CD4-positive, alpha-beta T cell treated with Interleukin-21 for 1 hour (primary cell): Measurements from ENCODE around the gene ADGRV1.
"Not testable (repeated sequence)": the region's sequence is repeated elsewhere in the genome, so short reads cannot be mapped to it uniquely, and the experiment has no call there.

ENCODE experiments used
- DNase-seq: peaks from one replicate; pipeline ENCODE4 v3.0.0-alpha.2; 2020

The ADGRV1 gene

DNA sequence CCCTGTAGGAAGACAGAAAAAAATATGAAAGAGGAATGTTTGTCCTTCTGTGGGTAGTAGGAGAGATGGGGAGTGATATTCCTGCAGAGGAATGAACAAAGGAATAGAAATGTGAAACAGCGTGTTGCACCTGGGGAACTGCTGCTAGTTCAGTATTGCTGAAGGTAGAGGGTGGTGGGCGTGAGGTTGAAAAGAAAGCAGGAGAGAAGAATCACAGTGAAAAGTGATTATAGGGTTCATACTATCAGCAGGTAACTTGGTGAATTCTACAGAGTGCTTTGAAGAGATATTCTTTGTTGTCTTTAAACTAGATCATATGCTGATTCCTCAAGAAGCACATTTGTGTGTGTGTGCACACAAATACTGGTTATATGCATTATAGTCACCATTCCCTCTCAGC is 95.6 kb downstream of the ADGRV1 start:
- no peak for DNase-seq

DNA sequence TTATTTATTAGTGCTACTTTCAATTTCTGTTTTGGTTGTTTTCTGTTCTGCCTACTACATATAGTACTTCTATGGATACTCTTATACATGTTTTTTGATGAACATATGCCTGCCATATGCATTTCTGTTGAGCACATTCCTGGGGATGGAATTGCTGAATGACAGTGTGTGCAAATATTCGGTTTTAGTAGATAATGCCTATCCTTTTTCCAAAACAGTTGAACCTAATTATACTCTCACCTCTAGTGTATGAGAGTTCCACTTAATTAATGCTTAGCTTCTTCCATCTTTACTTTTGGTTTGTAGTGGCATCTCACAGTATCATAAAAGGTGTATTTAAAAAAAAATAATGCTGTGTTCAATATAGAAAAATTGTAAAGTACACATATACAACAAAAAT is 96.8 kb downstream of the ADGRV1 start:
- DNase-seq, result no peak

DNA sequence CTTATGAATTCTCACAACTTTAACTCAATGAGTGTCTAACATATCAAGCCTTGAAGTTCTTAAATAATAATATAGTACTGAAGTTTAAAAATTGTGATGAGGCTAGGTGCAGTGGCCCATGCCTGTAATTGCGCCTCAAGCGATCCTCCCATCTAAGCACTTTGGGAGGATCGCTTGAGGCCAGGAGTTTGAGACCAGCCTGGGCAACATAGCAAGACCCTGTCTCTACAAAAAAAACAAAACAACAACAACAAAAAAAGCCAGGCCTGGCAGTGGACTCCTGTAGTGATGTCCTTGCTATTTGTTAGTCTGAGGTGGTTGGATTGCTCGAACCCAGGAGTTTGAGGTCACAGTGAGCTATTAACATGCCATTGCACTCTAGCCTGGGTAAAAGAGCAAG is 98.4 kb downstream of the ADGRV1 start:
- no peak for DNase-seq

DNA sequence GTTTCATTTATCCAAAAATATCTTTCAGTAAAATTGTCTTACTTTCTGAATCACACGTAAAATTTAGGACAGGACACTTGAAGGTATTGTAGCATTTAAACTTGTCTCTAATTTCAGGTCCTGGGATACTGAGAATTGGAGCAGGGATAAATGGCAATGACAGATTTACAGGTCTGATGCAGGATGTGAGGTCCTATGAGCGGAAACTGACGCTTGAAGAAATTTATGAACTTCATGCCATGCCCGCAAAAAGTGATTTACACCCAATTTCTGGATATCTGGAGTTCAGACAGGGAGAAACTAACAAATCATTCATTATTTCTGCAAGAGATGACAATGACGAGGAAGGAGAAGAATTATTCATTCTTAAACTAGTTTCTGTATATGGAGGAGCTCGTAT is 99.2 kb downstream of the ADGRV1 start:
- no peak for DNase-seq

DNA sequence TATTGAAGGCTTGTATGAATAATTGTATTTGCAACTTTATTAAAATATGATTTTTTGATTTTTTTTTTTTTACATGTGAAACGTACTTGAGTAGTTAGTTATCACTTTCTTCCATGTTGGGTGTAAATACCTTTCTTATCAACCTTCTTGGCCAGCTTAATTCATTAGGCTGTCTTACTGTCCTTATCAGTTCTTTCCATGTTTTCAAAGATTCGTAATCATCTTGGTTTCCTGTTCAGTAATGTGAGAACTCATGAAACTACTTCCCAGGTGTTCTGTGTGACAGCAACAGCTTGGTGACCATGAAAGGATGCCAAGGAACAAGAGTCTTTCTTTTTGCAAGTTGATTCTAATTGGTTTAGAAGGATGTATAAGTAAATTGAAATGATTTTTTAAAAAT is 100.0 kb downstream of the ADGRV1 start:
- DNase-seq, result no peak

DNA sequence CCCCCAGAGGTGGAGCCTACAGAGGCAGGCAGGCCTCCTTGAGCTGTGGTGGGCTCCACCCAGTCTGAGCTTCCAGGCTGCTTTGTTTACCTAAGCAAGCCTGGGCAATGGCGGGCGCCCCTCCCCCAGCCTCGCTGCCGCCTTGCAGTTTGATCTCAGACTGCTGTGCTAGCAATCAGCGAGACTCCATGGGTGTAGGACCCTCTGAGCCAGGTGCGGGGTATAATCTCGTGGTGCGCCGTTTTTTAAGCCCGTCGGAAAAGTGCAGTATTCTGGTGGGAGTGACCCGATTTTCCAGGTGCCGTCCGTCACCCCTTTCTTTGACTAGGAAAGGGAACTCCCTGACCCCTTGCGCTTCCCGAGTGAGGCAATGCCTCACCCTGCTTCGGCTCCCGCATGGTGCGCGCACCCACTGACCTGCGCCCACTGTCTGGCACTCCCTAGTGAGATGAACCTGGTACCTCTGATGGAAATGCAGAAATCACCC is 109.5 kb downstream of the ADGRV1 start:
- not testable (repeated sequence) for DNase-seq

DNA sequence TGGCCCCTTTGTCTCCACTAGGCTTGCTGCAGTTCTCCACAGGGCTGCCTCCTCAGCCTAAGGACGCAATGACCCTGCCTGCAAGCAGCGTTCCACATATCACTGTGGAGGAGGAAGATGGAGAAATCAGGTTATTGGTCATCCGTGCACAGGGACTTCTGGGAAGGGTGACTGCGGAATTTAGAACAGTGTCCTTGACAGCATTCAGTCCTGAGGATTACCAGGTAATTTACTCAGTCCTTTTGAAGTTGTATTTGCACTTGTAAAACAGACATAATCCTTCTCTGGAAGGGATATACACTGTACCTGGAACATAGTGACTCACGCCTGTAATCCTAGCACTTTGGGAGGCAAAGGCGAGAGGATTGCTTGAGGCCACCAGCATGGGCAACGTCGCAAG is 116.6 kb downstream of the ADGRV1 start:
- no peak for DNase-seq

DNA sequence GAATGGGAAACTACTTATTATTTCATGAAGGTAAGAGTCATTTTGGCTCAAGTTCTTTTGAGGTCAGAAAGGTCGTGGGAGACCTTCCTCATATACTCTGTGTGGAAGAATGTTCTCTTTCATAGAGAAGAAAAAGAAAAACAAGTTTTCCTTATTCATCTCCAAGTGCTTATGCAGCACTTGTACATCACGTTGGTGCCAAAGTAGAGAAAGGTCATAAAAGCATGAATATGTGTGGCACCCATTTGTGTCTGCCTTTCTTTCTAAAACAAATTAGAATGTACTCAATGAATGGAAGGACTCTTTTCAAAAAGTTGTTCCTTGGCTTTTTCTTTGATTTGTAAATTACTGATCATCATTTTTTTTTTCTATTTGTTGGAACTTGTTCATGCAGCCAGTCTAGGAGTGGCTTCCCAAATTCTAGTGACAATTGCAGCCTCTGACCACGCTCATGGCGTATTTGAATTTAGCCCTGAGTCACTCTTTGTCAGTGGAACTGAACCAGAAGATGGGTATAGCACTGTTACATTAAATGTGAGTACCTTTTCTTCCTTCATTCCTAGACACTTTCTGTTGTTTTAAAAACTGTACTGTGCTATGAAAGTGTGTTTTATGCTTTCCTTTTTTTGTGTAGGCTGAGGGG is 122.4 kb downstream of the ADGRV1 start:
- no peak for DNase-seq

DNA sequence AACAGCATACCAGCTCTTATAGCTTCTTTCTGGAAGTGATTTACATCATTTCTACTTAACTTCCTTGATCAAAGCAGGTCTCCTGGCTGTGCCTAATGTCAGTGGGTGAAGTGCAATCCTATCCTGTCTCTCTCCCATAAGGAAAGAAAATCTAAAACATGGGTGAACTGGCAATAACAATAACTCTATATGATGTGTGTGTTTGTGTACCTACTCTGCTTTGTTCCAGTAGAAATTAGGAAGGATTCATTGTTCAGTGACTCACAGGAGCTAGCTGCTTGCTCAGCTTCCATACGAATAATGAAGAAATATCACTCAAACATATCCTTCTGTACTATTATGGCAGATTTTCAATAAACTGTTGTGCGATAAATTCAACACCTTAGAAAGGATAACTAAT is 123.7 kb downstream of the ADGRV1 start:
- no peak for DNase-seq

DNA sequence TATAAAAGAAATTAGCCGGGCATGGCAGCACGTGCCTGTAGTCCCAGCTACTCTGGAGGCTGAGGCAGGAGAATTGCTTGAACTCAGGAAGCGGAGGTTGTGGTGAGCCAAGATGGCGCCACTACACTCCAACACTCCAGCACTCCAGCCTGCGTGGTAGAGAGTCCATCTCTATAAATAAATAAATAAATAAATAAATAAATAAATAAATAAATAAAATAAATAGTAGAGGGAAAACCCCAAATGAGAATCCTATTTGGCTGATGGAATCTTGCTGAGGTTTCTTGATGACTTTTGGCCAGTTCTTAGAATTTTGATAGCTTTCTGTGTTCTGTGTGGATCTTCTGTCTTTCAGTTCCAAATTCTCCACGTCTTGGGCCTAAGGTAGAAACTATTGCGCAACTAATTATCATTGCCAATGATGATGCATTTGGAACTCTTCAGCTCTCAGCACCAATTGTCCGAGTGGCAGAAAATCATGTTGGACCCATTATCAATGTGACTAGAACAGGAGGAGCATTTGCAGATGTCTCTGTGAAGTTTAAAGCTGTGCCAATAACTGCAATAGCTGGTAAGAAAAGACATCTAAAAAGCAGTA is 126.9 kb downstream of the ADGRV1 start:
- no peak for DNase-seq

DNA sequence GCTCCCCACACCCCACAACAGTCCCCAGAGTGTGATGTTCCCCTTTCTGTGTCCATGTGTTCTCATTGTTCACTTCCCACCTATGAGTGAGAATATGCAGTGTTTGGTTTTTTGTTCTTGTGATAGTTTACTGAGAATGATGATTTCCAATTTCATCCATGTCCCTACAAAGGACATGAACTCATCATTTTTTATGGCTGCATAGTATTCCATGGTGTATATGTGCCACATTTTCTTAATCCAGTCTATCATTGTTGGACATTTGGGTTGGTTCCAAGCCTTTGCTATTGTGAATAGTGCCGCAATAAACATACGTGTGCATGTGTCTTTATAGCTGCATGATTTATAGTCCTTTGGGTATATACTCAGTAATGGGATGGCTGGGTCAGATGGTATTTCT is 127.8 kb downstream of the ADGRV1 start:
- DNase-seq, result not testable (repeated sequence)

DNA sequence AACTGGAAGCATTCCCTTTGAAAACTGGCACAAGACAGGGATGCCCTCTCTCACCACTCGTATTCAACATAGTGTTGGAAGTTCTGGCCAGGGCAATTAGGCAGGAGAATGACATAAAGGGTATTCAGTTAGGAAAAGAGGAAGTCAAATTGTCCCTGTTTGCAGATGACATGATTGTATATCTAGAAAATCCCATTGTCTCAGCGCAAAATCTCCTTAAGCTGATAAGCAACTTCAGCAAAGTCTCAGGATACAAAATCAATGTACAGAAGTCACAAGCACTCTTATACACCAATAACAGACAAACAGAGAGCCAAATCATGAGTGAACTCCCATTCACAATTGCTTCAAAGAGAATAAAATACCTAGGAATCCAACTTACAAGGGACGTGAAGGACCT is 128.9 kb downstream of the ADGRV1 start:
- not testable (repeated sequence) for DNase-seq

DNA sequence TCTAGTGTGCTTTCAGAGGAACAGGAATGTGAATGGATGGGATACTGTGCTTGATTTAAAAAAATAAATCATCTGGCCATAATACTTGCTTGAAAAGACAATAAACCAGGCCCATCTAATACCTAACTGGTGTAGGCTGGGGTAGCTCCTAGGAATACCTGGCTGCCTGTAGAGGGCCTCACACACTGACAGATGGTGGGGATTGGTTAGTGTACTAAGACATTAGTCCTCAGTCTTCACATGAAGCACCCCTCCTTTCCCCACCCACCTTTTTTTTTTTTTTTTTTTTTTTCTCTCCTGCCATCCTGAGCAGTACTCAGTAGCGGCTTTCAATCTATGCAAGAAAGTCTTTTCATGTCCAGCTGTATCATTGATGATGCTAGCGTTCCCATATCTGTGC is 130.5 kb downstream of the ADGRV1 start:
- no peak for DNase-seq

DNA sequence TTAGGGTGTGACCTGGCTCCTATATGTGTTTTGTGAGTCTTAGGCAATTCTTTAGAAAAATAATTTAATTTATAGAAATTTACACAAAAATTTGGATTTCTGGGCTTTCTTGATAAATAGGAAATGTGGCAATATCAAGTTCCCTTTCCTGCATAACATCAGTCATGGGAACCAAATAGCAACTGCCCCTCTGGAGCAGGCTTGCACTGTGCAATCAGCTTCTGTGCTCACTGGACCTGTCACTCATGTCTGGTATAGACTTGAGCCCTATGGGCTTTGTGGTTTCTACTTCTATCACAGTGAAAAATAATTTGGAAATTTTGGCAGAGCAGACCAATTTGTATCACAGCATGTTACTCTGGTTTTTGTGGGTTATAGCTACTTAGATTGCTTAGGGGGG is 131.7 kb downstream of the ADGRV1 start:
- DNase-seq, result no peak

DNA sequence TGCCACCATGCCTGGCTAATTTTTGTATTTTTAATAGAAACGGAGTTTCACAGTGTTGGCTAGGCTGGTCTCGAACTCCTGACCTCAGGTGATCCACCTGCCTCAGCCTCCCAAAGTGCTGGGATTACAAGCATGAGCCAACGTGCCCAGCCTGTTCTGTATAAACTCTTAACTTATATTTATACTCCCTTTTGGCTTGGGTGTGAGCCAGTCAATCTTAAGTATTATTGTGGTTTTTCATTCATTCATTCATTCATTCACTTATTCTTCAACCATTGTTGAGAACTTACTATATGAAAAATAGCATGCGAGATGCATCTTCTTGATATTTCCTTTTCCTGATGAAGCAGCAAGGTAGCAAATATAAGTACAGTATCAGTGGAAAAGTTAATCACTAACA is 132.9 kb downstream of the ADGRV1 start:
- no peak for DNase-seq

DNA sequence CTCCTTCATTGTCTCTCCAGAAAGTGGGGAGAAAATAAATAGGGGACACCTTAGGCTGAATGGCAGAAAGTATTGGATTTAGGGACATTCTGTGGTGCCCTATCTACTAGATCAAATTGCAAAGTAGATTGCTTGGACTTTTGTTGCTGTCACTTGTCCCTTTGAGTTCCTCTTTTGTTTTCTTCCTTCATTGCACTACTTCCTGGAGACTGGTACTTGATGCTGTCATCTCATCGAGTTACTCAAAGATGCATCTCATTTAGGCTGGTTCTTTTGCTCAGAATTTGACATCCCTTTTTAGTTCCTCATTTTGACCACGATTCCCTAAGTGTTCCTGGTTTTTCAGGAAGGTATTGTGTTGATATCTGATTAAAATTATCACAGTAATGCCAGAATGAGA is 137.6 kb downstream of the ADGRV1 start:
- no peak for DNase-seq

DNA sequence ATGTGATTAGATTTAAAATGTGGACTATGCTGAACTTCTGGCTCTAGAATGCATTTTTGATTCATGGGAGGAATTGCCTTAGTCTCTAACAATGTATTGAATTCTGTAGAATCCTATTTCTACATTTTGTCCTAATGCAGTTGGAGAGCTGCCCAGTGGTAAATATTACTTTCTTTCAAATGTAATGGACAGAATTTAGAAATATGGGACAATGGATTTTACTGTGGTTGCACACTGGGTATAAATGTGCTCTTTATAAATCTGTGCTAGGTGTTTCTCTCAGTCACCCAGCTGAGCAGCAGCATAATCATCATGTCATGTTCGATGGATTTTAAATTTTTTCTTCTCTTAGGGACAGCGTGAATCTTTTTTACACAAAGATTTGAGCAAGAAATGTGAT is 141.7 kb downstream of the ADGRV1 start:
- no peak for DNase-seq

DNA sequence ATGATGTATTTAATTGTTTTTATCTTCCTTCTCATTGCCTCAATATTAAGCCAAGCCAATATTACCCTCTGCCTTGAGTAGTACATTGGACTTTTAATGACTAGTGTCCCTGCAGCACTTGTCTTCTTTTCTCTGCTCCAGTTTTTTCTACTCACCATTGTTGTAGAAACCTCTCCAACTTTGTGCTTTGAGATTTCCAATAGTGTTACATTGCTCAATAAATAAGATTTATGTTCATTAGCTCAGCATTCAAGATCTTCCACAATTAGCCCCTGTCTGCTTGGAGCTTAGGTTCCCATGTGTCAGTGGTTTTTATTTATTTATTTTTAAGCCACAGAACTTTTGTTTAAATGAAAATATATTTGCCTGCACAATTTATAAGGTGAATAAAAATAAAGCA is 145.3 kb downstream of the ADGRV1 start:
- no peak for DNase-seq

DNA sequence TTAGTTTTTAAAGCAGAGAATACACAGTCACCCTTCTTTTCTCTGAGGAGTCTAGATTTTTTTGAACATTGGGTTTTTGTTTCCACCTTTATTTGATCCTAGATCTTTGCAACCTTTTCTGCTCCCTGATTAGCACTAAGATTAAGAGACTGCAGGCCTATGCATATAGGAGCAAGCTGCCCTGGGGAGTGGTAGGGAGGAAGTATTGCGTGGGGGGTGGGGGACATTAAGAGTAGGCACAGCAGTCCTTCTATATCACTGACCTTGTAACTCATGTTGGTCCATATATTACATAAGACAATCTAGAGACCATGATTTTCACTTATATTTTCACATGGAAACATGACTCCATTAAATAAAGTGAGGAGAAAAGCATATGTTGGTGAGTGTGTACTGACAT is 149.1 kb downstream of the ADGRV1 start:
- no peak for DNase-seq

DNA sequence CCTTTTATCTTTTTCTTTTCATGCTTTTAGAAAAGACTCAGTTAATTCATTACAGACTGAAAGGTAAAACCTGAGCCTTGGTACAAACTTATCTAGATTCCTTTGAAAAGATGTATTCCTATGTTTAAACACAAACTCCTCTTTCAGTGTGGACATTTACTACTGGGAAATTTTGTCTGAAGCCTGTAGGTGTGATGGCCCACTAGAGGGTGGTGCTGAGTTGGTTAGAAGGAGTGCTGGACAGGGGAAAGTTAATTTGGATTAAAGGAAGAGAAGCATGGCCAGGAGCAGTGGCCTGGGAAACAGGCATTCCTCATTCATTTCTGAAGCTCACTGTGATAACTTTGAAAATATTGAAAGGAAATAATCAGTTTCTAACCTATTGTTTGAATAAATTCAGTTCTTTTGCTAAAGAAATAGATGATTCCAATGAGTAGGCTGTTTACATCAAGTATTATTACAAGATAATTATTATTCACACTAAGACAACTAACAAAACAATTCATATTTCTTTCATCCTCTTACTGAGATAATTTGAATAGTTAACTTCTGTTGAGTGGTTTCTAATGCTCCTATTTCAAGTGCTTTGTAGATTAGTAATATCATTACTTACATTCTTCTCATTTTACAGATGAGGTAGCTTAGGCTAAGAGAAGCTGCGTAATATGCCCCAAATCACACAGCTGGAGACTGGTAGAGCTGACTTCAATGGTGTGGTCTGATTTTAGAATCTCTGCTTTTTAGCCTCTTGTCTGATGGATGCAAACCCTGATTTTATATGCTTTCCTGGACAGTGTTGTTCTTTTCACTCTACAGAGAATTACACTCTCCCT is 150.9 kb downstream of the ADGRV1 start:
- DNase-seq, result no peak

DNA sequence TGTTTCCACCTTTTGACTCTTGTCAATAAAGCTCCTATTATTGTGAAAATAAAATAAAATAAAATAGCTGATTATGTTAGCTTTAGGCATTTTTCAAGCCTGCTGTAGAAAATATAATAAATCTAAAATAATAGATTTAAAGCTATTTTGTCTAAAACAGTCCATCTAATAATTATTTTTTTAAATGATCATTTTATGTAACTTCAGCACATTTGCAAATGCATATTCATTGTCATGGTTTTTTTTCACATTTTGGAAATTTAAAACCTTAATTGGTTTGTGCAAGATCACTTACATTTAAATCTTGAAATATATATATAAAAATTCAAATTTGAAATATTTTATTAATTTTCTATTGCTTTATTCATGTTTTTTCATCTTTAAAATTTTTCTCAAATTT is 159.8 kb downstream of the ADGRV1 start:
- DNase-seq, result no peak

DNA sequence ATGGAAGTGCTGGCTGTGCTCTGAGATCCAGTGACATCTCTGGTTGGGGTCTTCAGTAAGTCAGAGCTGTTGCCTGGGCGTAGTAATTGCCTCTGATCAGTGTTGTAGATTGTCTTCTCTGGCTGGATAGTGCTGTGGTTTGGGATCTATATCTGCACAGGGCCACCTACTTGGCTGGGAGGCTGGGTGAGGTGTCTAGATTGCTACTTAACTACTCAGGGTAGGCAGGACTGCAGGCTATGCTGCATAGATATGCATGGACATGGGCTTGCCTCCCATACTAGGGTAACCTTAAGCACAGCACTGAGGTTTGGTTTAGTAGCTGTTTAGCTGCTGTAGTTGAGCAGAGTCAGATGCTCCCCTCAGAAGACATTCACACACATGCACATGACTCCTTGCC is 181.0 kb downstream of the ADGRV1 start:
- DNase-seq, result no peak

DNA sequence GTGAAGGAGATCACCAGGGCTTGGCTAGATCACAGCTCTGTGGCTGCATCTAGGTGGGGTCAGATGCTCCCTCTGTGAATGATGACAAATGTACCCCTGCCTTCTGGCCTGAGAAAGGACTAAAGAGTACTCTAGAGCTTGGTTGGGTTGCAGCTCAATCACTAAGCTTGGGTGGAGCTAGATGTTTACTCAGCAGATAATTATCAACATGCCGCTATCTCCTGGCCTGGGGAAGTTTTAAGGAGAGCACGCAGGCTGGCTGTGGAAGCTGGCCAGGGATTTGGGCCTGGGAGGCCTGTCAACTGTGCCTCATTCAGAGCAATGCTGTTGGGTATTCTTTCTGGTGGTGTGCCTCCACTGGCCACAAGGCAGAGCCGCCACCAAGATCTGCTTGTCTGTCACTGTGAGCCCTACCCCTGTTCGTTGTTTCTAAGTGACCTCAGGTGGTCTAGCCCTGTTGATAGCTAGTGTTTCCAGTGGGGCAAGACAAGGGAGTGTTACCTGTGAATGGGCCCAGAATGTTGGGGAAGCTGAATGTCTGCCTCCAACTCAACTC is 181.7 kb downstream of the ADGRV1 start:
- DNase-seq, result no peak

DNA sequence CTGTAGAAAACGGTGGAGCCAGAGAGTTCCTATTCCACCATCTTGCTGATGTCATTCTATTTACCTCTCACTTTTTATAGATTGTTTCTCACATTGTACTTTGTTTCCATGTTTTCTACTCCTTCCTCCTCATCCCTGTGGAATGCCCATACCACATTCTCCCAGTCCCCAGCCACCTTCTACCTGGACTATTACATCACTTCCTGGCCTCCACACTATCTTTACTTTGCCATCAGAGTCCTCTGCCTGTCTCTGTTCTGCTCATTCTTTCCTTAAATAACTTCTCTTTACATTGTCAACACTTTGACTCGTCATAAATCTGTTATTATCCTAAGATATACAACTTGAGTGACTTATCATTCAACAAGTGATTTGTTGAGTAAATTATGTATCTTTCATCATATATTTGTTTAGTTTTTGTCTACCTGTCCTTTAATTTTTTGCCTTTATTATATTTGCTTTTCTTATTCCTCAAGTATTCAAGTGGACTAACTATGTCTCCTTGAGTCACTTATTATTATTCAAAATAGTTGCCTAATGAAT is 182.5 kb downstream of the ADGRV1 start:
- no peak for DNase-seq
